Measurements from ENCODE around the gene CCDC63.

DNA sequence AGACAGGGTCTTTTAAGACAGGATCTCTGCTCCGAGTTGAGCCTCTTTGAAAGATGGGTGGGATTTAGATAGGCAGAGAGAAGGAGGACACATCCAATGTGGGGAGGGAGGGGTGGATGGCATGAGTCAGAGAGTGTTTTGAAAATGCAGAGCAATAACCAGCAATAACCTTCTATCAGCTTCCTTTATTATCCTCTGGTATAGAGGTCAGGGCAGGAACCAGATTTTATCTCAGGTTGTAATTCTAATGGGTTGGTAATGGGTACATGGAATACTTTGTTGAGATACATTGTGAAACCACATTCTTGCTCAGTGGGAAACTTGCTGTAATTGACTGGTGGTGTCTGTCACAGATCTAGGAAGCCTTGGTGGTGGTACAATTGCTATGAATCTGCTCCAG, 37.6 kb upstream of the CCDC63 start:
- TF ChIP-seq FOXM1 (IDR thresholded peaks at IDR 0.05; ENCODE audit: borderline replicate concordance, low read depth), result no peak
- TF ChIP-seq CREB1 (IDR thresholded peaks at IDR 0.05; ENCODE audit: low read depth), result no peak
- TF ChIP-seq EP300 (IDR thresholded peaks at IDR 0.05; ENCODE audit: borderline replicate concordance), result no peak
- TF ChIP-seq YY1 (IDR thresholded peaks at IDR 0.05; ENCODE audit: low read depth), result no peak
- no peak for TF ChIP-seq CEBPB (IDR thresholded peaks at IDR 0.05)
- TF ChIP-seq, protein P1, sequence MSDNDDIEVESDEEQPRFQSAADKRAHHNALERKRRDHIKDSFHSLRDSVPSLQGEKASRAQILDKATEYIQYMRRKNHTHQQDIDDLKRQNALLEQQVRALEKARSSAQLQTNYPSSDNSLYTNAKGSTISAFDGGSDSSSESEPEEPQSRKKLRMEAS (IDR thresholded peaks at IDR 0.05), result no peak
- TF ChIP-seq NFIC (IDR thresholded peaks at IDR 0.05), result no peak
- TF ChIP-seq ZBTB7A (IDR thresholded peaks at IDR 0.05; ENCODE audit: low read depth), result no peak
- no peak for TF ChIP-seq RAD21 (IDR thresholded peaks at IDR 0.05; ENCODE audit: low read depth)
- TF ChIP-seq, protein P2, sequence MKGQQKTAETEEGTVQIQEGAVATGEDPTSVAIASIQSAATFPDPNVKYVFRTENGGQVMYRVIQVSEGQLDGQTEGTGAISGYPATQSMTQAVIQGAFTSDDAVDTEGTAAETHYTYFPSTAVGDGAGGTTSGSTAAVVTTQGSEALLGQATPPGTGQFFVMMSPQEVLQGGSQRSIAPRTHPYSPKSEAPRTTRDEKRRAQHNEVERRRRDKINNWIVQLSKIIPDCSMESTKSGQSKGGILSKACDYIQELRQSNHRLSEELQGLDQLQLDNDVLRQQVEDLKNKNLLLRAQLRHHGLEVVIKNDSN (IDR thresholded peaks at IDR 0.05), result no peak
- TF ChIP-seq TAF1 (IDR thresholded peaks at IDR 0.05; ENCODE audit: low read depth), result no peak
- TF ChIP-seq TCF12 (IDR thresholded peaks at IDR 0.05; ENCODE audit: low read depth), result no peak

All from Ishikawa (cell line).